DOHH2 (cell line): ENCODE measurements around the gene SLC15A5.

Experiments
- H3F3A ChIP-seq: fragments of 200-600 bp; sonication (generic), shearing (Covaris generic); 2 replicates; pipeline ENCODE4 v1.6.0; 2016; ENCODE audit warnings: antibody characterized with exemption, mild to moderate bottlenecking; ENCODE audit not compliant: control insufficient read depth, insufficient read depth
- H3K27ac ChIP-seq: fragments of 200-600 bp; sonication (generic); 2 replicates; pipeline ENCODE4 v1.5.1; 2014; ENCODE audit warnings: low read depth, mild to moderate bottlenecking, low read length, moderate library complexity
- H3K27me3 ChIP-seq: fragments of 200-600 bp; sonication (generic); 2 replicates; pipeline ENCODE4 v1.6.1; 2014; ENCODE audit warnings: mild to moderate bottlenecking, low read length, mixed read lengths; ENCODE audit not compliant: control insufficient read depth
- H3K36me3 ChIP-seq: fragments of 200-600 bp; sonication (generic); 2 replicates; pipeline ENCODE4 v1.6.1; 2014; ENCODE audit warnings: mild to moderate bottlenecking, low read length, moderate library complexity, mixed read lengths; ENCODE audit not compliant: control insufficient read depth
- H3K4me1 ChIP-seq: fragments of 200-600 bp; sonication (generic); 2 replicates; pipeline ENCODE4 v1.6.1; 2014; ENCODE audit warnings: mild to moderate bottlenecking, low read length, mixed read lengths; ENCODE audit not compliant: control insufficient read depth
- H3K4me2 ChIP-seq: fragments of 200-600 bp; sonication (generic); 2 replicates; pipeline ENCODE4 v1.6.0; 2014; ENCODE audit warnings: mild to moderate bottlenecking, low read length, moderate library complexity
- H3K4me3 ChIP-seq: fragments of 200-600 bp; sonication (generic); 2 replicates; pipeline ENCODE4 v1.5.1; 2014; ENCODE audit warnings: mild to moderate bottlenecking, low read length, mixed read lengths
- H3K79me2 ChIP-seq: fragments of 200-600 bp; sonication (generic); 2 replicates; pipeline ENCODE4 v1.6.1; 2014; ENCODE audit warnings: mild to moderate bottlenecking, low read length, mixed read lengths; ENCODE audit not compliant: control insufficient read depth
- H3K9me2 ChIP-seq: fragments of 200-600 bp; sonication (generic); replicated peaks from 2 replicates; pipeline ENCODE4 v1.6.1; 2014; ENCODE audit warnings: mild to moderate bottlenecking, low read length, mixed read lengths; ENCODE audit not compliant: control insufficient read depth
- H3K9me3 ChIP-seq: fragments of 200-600 bp; sonication (generic); 2 replicates; pipeline ENCODE4 v1.6.1; 2014; ENCODE audit warnings: antibody characterized with exemption, low read length, mixed read lengths; ENCODE audit not compliant: control insufficient read depth, insufficient read depth
- H4K20me1 ChIP-seq: fragments of 200-600 bp; sonication (generic); 2 replicates; pipeline ENCODE4 v1.6.0; 2014; ENCODE audit warnings: low read depth, mild to moderate bottlenecking, antibody characterized with exemption, low read length, moderate library complexity; ENCODE audit not compliant: control insufficient read depth, insufficient read depth
- EZH2phosphoT487 ChIP-seq: fragments of 200-600 bp; sonication (generic); IDR thresholded peaks from 2 replicates; pipeline ENCODE4 v1.6.1; 2017; ENCODE audit warnings: borderline replicate concordance, mild to moderate bottlenecking, antibody characterized with exemption, low read length, moderate library complexity, mixed read lengths
- TF ChIP-seq, protein P1 (sequence below): fragments of 200-600 bp; sonication (generic); IDR thresholded peaks from one replicate; pipeline ENCODE4 v1.5.1; 2014; ENCODE audit warnings: antibody characterized with exemption, mild to moderate bottlenecking, low read depth, low read length; ENCODE audit not compliant: poor library complexity, severe bottlenecking

Gene SLC15A5

DNA sequence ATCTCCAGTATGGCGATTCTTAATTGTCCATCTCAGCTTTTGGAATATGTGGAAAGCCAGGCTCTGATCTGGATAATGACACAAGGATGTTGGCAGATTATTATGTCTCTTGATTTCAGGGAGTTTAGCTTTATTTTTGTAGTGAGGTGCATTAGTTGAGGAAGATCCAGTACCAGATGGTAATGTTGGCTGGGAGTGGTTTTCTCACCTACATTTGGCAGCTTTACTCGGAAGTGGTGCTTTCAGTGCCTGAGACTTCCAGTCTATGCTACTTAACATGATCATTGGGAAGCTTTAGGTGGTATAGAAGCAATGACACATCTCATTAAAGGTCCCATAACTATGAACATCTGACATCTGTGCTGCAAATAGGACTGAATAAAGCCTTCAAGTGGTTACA is 7.5 kb downstream of the SLC15A5 start:
- Histone ChIP-seq H3K4me1 (no peaks in the 10 kb centered on the region), H3F3A (no peaks in the 10 kb centered on the region), H3K9me3 (no peaks in the 10 kb centered on the region), H3K79me2 (no peaks in the 10 kb centered on the region), H4K20me1 (no peaks in the 10 kb centered on the region), H3K36me3 (no peaks in the 10 kb centered on the region), H3K27ac (no peak overlapping the region), H3K27me3 (no peaks in the 10 kb centered on the region), H3K4me3 (no peak overlapping the region), H3K4me2 (no peak overlapping the region), H3K9me2 (no peaks in the 10 kb centered on the region)
- TF ChIP-seq, protein P1, sequence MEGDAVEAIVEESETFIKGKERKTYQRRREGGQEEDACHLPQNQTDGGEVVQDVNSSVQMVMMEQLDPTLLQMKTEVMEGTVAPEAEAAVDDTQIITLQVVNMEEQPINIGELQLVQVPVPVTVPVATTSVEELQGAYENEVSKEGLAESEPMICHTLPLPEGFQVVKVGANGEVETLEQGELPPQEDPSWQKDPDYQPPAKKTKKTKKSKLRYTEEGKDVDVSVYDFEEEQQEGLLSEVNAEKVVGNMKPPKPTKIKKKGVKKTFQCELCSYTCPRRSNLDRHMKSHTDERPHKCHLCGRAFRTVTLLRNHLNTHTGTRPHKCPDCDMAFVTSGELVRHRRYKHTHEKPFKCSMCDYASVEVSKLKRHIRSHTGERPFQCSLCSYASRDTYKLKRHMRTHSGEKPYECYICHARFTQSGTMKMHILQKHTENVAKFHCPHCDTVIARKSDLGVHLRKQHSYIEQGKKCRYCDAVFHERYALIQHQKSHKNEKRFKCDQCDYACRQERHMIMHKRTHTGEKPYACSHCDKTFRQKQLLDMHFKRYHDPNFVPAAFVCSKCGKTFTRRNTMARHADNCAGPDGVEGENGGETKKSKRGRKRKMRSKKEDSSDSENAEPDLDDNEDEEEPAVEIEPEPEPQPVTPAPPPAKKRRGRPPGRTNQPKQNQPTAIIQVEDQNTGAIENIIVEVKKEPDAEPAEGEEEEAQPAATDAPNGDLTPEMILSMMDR = no peak
- no peak for TF ChIP-seq EZH2phosphoT487

DNA sequence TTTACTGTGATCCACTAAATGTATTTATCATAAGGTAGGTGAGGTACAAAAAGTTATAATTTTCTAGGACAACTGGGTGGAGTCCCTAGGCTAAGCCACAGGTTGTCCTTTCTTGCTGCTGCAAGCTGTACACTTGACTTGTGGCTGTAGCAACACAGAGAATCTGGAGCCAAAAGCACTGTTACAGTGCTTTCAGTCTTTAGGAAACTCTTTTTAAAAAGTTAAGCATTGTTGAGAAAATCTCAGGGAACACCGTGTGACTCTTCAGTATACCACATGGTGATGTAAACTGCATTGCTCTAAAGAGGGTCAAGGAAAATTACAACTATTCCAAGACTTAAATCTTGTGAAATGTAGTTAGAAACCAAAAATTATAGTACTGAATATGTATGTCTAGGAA is 11.4 kb downstream of the SLC15A5 start:
- peaks cover 4% of the 10 kb centered on the region; the same call in 1 of the 2 replicates for H3K9me3 ChIP-seq
- H3K79me2 ChIP-seq = no peaks in the 10 kb centered on the region
- no peak overlapping the region for H3K4me2 ChIP-seq
- H3K9me2 ChIP-seq = no peaks in the 10 kb centered on the region
- no peak overlapping the region for H3K27ac ChIP-seq
- H3K4me1 ChIP-seq = no peaks in the 10 kb centered on the region
- H4K20me1 ChIP-seq = no peaks in the 10 kb centered on the region
- H3K4me3 ChIP-seq = no peak overlapping the region
- H3F3A ChIP-seq = no peaks in the 10 kb centered on the region
- H3K36me3 ChIP-seq = no peaks in the 10 kb centered on the region
- no peaks in the 10 kb centered on the region for H3K27me3 ChIP-seq
- TF ChIP-seq, protein P1 = no peak
- TF ChIP-seq EZH2phosphoT487 = no peak

DNA sequence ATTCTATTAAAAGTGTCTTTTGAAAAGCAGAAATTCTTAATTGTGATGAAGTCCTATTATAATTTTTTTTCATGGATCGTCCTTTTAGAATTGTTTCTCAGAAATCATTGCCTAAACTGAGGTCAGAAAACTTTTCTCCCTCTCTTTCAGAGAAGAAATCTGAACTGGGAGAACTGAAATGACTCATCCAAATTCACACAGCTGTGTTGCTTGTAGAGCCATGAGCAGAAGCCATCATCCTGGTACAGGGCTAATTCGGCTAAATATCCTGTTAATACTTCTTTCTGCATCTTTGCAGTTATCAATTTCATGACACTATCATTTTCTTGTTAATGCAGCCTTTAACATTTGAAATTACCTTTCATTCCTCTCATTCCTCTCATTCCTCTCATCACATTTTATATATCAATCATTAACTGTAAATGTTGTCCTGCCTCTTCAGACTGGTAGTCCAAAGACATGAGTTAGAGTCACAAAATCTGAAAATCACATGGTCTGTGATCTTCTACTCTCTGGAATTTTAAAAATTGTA is 15.5 kb downstream of the SLC15A5 start:
- no peaks in the 10 kb centered on the region for H3K79me2 ChIP-seq
- H3K27ac ChIP-seq = no peak overlapping the region
- no peaks in the 10 kb centered on the region for H3F3A ChIP-seq
- H3K9me3 ChIP-seq = peaks cover 4% of the 10 kb centered on the region; the same call in 1 of the 2 replicates
- no peaks in the 10 kb centered on the region for H3K4me1 ChIP-seq
- H3K9me2 ChIP-seq = no peaks in the 10 kb centered on the region
- TF ChIP-seq EZH2phosphoT487 = no peak
- TF ChIP-seq, protein P1 = no peak
- H3K27me3 ChIP-seq = no peaks in the 10 kb centered on the region
- H3K4me3 ChIP-seq = no peak overlapping the region
- no peaks in the 10 kb centered on the region for H3K36me3 ChIP-seq
- no peaks in the 10 kb centered on the region for H4K20me1 ChIP-seq
- no peak overlapping the region for H3K4me2 ChIP-seq
